NCI-H510A treated with DMSO at 0.1 percent for 48 hours (cell line): ENCODE results near the gene FAM117A.
A peak's percentile ranks its signal among the peaks of the same experiment; 100 is the strongest.

Source experiments
- DNase-seq: peaks from one replicate; lab custom pipeline; 2025; lab: John Stamatoyannopoulos, UW

FAM117A gene, protein sequence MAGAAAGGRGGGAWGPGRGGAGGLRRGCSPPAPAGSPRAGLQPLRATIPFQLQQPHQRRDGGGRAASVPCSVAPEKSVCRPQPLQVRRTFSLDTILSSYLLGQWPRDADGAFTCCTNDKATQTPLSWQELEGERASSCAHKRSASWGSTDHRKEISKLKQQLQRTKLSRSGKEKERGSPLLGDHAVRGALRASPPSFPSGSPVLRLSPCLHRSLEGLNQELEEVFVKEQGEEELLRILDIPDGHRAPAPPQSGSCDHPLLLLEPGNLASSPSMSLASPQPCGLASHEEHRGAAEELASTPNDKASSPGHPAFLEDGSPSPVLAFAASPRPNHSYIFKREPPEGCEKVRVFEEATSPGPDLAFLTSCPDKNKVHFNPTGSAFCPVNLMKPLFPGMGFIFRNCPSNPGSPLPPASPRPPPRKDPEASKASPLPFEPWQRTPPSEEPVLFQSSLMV

DNA sequence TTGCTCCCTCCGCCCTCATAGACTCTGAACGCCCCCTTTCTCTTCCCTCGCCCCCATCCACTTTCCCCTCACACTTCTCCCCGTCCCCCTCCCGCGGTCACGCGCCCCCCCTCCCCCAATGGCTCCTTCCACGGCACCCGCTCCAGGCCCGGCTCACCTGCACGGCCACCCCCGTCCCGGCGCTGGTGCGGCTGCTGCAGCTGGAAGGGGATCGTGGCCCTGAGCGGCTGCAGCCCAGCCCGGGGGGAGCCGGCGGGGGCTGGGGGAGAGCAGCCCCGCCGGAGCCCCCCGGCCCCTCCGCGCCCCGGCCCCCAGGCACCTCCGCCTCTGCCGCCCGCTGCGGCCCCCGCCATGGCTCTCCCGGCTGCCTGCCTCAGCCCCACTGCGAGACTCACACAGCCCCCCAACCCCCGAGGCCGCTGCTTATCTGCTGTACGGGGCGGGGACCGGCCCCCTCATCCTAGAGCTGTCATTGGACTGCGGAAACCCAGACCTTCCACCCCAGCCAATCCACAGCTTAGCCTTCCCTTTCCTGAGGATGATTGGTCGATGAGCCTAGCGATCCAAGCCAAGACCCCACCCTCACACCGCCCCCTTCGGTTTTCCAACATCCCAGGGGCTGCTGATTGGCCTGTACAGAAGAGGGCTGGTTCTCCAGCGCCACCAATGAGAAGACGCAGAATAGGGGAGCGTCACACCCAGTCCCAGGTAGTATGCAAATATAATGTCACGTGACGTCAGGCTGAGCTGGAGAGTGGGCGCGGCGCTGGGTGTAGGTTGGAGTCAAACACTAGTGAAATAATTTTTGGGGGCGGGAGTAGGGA, at the start of gene FAM117A:
Gene FAM117A, minus strand, starts transcription at position 397 of the 824 bp plus-strand sequence. Its CDS starts 44 bp downstream, at position 353.
- peak; percentile 98 for DNase-seq

DNA sequence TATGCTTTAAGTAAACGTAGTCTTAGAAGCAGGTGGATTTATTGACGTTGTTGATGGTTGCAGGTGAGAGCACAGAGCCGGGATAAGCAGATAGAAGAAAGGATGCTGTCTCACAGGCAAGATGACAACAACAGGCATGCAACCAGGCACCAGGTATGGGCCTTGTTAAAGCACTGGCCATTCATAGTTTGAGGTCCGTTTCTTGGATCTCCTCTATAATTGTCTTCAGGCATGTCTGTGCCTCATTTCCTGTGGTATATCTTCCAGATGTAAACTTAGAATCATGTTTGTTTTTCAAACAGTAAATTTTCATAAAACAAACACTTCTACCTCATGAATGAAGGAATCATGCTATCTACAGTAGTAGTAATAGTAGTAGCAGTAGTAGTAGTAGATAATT, 45.1 kb upstream of the FAM117A start:
- no peak for DNase-seq

GRCh38 chr17:49798738-49799137, 34.8 kb upstream of the FAM117A start:
- no peak for DNase-seq

DNA sequence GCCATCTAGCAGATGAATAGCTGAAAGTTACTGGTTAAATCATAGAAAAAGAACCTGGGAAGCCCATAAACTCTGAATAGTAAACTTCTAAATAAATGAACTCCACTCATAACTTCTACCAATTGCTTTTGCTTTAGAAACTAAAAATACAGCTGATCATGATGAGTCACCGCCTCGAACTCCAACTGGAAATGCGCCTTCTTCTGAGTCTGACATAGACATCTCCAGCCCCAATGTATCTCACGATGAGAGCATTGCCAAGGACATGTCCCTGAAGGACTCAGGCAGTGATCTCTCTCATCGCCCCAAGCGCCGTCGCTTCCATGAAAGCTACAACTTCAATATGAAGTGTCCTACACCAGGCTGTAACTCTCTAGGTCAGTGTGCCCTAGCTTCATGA, 34.3 kb upstream of the FAM117A start:
- no peak for DNase-seq

- no peak for DNase-seq
Observed at GRCh38 chr17:49795372-49795771, 31.4 kb upstream of the FAM117A start.

GRCh38 chr17:49793309-49793708, 29.4 kb upstream of the FAM117A start:
- DNase-seq, result no peak

DNA sequence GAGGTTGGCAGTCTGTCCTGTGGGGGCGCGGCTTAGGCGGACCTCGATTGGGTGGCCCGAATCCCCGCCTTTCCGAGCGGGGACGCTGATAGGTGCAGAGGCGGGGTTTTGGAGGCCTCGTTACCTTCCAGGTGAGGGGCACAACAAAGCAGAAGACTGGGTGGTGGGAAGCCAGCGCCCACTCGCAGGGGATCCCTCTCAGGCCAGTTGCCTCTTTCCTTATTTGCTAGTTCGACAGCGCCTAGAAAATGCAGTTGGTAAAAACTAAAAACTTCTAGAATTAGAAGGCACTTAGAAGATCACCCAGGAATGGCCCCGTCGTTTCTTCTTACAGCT, 25.3 kb upstream of the FAM117A start:
- DNase-seq, result no peak

DNA sequence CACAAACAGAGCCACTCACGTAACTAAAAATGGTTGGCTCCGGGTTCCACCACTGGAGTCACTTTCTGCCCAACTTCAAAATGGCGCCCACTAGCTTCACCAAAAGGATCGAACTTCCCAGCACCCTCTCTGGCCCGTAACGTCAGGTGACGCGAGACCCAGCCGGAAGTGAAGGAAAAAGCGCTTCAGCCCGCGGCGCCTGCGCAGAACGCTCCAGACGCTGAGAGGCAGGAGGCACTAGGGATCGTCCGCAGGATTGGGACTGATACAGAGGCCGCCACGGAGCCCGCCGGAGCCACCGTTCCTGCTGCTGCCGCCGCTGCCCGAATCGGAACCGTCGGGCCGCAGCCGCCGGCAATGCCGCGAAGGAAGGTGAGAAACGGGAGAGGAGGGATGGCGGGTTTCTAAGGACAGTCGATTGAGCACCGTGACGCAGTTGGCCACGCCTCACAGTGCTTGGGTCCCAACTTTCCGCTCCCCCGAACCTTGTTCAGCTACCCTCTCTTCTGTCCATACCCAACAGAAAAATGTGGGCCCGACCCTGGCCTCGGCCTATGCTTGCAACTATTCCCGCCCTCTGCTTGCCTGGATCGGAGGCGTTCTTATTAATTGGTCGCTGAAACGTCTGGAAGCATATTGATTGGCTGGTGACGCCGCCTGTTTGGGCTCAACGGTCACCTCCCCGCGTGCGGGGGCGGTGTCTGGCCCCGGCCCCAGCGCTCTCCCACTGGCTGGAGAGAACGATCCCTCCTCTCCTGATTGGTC, 24.7 kb upstream of the FAM117A start, which contains the start of gene KAT7:
Gene KAT7, plus strand, starts transcription at position 204 of the 765 bp plus-strand sequence. Its CDS starts 154 bp downstream, at position 358.
- DNase-seq, result peak; percentile 99

DNA sequence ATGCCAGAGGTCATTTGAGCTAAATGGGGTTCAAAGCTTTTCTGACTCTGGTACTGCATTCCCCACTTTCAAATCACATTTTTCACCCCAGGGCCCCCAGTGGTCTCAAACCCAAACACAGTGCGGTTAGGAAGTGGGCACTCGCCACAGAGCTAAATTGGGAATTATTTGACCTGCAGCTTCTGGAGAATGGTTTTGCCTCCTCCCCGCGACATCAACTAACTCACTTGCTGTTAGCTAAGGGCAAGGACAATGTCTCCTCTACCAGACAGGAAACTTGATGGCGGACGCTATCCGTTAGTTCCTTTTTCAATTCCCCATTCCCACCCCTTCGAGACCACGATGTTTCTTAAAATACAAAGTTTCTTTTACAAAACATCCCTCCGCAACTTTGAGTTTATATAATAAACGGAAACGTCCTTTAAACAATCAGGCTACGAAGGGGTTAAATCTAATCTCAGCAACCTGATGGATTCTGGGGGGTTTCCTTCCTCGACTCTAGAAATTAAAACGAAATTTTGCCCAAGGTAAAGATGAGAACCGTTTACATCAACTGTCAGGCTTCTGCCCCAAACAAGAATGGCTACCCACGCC, 24.1 kb upstream of the FAM117A start:
- no peak for DNase-seq

DNA sequence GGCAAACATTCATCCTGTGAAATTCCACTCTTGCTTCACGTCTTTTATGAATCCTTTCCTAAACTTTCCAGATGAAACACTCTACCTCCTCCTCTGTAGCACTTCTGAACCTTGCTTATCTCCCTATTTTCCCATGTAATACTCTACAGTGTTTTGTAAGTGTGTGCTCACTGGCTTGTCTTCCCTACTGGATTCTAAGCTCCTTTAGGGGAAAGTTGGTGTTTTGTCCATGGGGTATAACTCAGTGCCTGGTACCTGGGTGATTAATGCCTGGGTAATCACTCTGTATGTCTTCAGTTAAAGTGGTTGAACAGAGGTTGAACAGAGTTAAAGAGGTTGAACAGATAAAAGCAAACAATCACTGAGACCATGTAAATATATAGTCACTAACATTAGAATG, 20.7 kb upstream of the FAM117A start:
- no peak for DNase-seq

DNA sequence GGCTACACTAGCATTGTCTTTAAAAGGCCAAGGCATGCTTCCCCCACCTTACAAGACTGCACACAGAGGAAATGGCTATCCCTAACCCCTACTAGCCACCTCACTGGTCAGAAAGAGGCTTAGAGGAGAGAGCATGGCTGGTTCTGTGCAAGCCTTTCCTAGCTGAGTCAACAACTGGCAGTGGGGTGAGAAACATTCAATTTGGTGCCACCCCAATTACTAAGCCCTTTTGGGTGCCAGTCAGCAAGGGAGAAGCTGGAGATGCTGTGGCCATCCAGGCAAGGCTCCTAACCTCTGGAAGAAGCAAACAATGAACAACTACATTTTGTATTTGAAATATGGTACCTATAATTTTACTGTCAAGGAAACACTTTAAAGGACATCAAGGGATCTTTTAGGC, 19.9 kb upstream of the FAM117A start:
- DNase-seq, result no peak

- no peak for DNase-seq
Observed at GRCh38 chr17:49783071-49783715, 19.3 kb upstream of the FAM117A start.

DNA sequence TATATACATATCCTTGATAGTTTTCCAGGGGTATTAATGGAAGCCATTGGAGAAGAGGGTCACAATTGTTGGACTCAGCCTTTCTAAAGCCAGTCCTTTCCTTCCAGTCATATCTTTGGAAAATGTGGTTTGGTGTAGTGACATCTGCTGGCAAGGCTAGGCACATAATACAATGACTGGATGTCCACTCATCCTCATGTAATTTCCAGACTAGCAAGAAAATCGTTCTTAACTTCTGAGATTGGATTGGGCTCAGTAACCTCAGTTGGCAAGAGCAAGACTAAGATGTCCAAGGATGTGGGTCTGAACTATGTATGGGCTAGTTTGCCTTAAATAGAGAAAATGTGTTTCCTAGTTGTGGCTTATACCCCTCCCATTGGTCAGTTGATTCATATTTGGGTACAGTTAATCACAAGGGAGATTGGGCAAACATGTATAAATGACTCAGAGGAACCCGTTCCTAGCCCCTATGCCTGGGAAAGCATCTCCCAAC, 15.9 kb upstream of the FAM117A start:
- DNase-seq, result peak; percentile 30

- no peak for DNase-seq
Observed at GRCh38 chr17:49779156-49779738, 15.3 kb upstream of the FAM117A start.

GRCh38 chr17:49777563-49777962, 13.6 kb upstream of the FAM117A start:
- DNase-seq, result no peak

DNA sequence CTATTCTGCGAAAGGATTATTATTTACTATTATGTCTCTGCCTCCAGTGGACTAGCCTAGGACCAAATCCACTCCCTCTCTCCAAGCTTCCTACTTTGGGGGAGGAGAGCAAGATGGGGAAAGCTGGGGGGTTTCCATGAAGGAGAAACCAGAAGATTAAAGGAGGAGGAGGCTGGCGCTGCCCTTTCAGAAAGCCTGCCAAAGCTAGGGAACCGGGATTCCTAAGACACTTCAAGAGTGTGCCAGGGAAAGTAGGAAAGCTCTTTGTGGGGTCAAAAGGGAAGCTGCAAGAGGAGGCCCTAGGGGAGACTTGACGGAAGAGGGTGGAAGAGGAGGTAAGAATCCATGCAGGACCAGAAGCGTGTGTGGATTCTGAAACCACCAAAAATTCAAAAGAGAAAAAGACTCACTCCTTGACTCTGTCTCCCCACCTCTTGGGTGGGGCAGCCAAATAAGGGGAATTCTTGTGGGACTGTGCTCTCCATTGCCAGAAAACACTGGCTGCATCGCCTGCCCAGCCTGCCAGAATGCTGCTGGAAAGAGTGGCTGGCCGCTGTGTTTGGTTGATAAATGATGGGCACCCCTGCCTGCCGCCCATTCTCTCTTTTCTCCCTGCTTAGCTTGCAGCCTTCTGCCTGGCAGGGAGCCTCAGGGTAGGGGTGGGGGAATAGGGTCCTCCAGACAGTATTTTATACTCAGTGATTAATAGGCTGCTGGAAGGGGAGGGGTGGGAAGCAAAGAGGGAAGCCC, 12.8 kb upstream of the FAM117A start:
- no peak for DNase-seq

GRCh38 chr17:49775546-49776260, 11.8 kb upstream of the FAM117A start:
- DNase-seq, result no peak

- no peak for DNase-seq
Observed at GRCh38 chr17:49766918-49767530, 3.1 kb upstream of the FAM117A start.
